Stromal cell of bone marrow (primary cell): Measurements from ENCODE around the gene KCND2.
"Not testable (repeated sequence)": the region's sequence is repeated elsewhere in the genome, so short reads cannot be mapped to it uniquely, and the experiment has no call there.

Source experiments
- DNase-seq: peaks from one replicate; pipeline ENCODE4 v3.0.0-alpha.2; 2012; ENCODE audit warnings: low read depth

The KCND2 gene

DNA sequence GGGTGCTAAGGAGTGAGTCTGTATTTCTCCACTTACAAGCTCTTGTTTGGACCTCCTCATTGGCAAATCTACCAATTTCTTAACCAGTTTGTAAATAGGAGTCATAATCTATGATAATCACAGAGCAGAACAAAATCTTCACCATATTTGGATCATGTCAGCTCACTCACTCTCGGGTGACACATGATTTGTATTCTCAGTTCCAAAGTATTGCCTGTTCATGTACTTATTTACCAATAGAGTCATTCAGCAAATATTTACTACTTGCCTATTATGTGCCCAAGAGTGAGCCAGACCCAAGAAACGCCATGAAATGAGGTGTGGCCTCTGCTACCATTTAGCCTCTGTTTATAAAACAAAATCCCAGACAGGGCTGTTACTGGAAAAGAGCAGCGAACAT lies 470.2 kb downstream of the KCND2 start:
- DNase-seq, result no peak

DNA sequence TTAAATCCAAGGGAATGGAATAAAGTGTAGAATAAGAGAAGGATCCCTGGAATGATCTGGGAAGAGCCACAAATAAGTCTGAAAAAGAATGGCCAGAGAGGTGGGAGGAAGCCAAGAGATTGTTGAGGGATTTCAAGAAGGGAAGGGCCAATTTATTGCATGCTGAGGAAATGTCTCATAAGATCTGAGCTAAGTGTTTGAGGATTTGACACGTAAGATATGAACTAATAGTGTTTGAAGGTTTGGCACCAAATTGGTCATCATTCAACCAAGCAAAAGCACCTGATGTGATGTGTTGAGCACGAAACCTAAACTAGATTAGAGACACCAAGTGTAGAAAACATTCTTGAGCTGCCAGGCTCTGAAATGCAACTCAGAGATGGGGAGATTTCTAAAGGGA lies 487.1 kb downstream of the KCND2 start:
- DNase-seq, result no peak

DNA sequence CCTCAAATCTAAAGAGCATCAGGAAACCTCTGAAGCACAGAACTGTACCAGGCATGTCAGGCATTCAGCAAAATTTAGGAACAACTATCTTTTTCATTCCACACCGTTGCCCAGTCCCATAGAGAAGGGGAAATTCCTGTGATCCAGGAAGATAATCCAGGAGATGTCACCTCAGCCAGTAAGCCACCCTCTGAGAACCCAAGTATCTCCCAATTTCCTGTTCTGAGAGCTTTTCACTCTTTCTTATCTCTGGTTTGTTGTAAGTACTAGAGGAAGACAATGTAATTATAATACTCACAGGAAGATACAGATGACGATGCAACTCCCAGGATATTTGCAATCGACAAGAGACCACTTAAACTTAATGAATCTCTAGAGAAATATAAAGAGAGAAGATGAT lies 487.9 kb downstream of the KCND2 start:
- DNase-seq, result no peak

DNA sequence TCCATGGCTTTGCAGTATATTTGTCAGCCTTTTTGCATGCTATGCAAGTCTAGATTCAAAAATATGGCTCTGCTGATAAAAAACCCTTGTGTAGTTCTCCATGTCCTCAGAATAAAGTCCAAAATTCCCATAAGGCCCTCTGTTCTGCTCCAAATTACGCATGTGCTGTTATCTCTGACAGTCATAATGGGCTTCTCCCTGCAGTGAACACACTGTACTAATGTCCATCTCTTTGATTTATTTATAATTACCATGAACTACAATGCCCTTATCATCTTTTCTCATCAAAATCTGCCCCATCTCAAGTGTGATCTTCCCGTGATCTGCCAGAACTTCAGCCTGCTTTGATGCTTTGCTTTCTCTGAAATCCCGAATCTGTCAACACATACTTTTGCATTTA lies 497.2 kb downstream of the KCND2 start:
- DNase-seq, result no peak

DNA sequence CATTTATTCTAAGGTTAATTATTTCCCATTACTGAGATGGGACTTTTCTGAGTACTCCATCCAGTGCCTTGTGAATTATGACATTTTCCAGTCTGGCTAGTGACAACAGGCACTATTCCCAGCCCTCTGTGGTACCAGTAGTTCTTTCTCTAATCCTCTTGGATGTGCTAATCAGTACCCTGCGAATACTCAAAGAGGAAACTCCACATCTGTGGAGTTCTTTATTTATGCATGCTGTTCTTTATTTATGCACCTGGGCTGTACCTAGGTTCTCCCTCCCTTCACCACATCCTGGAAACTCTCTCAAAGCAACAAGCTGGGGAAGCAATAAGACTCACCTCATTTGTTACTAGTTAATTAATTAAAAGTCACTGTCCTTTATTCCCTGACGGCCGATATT lies 501.5 kb downstream of the KCND2 start:
- no peak for DNase-seq

DNA sequence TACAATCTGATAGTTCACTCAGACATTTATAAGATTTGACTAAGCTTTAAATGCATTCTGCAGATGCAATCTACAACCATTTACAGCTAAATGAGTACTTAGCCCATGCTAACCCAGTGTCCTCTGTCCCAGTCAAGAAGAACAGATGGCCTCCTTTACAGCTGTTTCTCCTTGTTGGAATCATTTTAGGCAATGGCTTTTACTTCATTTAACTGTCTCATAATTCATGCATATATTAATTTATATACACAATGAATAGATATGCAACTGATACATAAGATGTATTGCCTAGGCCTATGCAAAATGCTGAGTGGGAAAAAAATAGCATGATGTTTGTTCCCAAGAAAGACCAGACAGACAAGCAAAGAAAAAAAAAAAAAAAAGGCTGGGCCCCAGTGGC lies 502.8 kb downstream of the KCND2 start:
- DNase-seq, result no peak

DNA sequence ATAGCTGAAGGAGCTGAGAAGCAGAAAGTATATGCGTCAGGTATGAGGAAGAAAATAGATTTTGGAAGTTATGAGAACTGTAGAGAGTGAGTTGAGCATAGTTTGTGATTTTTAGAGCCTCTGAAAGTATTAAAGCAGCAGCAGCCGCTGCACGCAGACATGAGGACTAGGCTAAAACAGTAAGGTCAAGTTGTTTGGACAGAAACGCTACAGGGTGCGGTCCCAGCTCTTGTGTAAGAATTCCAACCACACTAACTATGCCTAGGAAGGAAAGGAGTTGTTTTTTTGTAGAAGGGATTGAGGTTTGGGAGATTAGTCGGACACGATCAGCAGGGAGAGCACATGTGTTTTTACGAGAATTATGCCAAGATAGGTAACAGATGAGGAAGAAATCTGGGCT lies 506.1 kb downstream of the KCND2 start:
- DNase-seq, result peak; percentile 2

DNA sequence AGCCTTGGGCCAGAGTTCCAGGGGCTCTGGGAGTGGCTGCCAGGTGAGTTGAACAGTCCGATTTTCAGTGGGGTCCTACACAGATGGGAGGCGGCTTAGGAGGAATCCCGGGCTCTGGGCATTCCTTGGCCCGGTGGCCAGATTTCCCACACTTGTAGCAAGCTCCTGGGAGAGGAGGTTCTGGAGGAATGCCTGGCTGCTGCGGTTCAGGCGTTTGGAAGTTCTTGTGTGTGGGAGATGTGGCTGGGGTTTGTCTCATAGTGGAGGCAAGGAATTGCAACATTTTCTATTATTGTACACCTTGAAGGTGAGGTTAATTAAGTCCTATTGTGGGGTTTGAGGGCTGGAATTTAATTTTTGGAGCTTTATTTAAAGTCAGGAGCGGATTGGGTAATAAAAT lies 507.5 kb downstream of the KCND2 start:
- not testable (repeated sequence) for DNase-seq

DNA sequence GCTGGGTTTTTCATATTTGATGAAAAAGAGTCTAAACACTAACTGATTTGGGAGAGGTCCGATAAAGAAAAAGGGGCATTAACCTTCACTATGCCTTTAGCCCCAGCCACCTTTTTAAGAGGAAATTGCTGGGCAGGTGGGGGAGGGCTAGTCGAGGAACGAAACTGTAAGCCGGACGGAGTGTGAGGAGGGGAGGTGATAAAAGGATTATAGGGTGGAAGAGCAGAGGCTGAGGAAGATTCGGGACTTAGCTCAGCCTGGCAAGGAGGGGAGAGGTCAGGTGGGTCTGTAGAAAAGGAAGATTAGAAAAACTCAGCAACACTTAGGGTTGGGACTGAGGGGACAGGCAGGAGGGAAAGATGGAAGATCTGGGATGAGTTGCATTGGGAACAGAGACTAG lies 508.0 kb downstream of the KCND2 start:
- no peak for DNase-seq

DNA sequence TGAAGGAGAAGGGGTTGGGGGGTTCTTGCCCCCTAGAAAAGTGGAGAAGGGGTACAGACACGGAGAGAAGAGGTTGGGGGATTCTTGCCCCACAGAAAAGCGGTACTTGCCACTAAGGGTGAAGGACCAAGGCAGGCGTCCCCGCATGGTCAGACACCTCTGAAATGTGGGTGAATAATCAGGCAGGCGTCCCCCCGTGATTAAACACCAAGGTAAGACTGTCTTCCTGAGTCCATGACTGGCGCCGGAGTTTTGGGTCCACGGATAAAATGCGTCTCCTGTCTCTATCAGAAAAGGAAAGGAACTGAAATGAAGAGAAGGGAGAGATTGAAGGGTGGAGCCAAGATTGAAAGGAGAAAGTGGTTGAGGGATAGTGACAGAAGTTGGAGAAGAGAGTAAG lies 508.9 kb downstream of the KCND2 start:
- not testable (repeated sequence) for DNase-seq

DNA sequence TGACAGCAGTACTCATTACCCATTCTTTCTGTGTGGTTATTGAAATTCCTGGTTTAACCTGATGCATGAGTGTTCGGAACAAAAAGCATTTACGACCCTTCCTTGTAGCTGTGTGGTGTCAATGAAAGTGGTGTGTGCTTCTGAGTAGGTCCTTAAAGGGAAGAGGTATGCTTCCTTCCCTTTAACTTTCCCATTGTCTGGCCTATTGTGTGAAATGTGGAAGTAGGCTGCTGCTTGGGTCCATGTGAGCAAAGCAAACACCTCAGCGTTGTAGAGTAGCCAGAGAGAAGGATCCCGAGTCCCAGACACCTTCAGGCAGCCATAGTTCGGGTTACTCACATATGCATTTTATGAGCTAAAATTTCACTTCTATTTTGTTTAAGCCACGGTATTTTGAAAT lies 510.3 kb downstream of the KCND2 start:
- no peak for DNase-seq

DNA sequence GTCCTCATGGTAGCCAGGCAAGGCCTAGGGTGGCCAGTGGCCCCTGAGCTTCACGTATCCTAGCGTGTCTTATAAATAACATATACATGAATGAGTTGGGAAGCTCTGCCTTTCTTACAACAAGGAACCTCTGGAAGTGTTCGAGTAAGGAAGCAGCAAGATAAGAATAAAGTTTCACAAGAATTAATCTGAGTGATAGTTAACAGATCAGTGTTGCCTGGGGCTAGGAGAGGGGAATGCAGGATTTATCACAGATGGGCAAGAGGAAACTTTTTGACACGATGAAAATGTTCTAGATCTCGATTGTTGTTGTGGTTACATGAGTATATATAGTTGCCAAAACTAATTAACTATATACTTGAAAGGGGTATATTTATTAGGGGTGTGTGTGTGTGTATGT lies 510.7 kb downstream of the KCND2 start:
- no peak for DNase-seq

DNA sequence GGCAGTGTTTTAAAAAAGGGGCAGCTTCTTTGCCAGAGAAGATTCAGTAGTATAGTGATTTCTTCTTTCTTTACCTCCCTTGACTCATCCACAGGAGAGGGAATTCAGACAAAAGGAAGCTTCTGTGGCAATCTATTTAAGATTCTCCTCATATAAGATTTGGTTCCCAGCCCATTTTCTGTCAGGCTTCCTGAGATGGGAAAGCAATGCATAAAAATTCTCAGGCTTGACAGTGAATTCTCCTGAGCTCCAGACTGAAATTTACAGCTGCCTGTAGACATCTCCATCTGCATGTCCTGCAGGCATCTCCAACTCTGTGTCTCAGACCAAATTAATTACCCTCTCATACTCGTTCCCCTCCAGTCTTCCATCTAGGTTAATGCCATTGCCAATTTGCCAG lies 512.1 kb downstream of the KCND2 start:
- no peak for DNase-seq

DNA sequence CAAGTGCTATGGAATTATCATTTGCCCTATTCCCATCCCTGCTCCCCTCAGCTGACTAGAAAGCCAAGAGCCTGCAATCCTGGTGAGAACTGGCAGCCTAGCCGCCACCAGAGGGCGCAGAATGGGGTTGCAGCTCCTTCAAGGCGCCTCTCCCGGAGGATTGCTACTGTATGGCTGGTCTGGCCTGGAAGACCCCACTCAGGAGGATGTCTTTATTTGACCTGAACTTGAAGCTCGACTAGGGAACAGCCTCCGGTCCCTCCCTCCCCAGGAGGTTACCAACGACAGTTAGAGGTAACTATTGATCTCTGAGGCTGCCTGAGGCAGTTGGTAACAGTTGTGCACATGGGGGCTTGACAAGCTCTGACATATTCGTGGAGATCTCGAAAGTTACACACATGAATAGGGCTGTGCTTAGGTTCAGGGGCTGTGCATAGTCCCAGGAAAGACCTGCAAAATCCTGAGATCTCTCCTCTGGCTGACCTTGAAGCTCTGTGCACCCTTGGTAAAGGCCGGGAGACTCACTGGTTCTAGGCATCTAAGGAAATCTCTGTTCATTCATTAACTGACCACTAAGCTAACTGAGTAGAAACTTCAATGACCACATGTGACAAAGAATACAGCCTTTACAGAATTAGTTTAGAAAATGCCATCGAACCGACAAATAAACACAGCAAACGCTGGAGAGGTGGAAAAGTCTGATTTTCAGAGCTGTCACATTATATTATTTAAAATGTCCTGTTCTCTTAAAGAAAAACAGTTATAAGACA lies 519.3 kb downstream of the KCND2 start:
- DNase-seq, result peak; percentile 40

DNA sequence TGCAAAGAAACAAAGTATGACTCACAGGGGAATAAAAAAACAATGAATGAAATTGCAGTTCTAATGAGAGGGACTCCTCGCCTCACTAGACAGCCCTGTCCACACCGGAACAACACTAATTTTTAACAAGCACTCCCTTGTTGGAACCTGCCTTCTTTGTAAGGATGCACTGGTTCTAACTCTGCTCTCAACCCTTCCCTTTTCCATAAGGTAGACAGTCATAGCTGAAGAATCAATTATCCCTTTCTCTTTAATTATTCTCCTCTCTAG lies 519.8 kb downstream of the KCND2 start:
- DNase-seq, result no peak

DNA sequence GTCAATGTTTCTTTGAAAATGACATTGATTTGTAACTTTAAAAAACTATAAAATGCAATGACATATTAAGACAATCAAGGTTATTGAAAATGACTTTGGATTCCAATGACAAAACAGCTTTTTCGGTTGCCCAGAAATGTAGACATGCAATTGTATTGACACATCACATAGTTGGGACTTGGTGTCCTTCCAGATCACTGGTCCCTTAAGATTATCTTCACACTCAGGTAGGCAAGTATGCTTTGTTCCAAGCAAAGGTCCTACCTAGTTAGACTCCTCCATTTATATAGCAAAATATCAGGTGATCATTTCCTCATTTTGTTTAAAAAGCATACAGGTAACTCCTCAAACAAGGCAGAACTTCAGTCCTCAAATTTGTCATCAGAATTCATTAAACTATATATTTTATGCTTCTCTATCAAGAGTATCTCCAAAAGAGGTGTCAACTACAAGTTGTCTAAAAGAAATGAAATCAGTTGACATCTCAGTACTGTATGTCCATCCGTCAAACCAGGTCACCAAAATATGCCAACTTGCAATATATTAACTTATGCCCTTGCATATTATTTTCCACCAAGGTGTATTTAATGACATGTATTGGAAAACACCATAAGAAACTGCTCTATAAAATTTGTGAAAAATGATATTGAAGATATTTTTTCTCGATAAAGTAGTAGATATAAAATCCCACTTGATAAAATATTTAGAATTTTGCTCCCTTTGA lies 520.4 kb downstream of the KCND2 start:
- no peak for DNase-seq

DNA sequence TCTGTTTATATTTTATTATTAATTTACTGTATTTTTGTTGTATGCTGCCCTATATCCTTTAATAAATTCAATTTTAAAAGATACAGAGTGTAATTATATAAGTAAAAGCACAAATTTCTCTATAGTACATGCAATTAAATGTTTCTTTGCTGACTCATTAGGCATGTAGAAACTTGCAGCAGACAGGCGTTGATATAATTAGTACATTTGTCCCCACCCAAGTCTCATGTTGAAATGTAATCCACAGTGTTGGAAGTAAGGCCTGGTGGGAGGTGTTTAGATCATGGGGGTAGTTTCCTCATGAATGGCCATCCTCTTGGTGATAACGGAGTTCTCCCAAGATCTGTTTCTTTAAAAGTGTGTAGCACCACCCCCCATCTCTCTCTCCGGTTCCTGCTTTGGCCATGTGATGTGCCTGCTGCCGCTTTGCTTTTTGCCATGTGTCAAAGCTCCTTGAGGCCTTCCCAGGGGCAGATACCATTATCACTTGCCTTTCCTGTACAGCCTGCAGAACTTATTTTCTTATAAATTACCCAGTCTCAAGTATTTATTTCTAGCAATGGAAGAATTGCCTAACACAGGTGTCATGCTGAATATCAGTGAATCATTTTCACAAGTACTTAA lies 521.2 kb downstream of the KCND2 start:
- DNase-seq, result no peak

DNA sequence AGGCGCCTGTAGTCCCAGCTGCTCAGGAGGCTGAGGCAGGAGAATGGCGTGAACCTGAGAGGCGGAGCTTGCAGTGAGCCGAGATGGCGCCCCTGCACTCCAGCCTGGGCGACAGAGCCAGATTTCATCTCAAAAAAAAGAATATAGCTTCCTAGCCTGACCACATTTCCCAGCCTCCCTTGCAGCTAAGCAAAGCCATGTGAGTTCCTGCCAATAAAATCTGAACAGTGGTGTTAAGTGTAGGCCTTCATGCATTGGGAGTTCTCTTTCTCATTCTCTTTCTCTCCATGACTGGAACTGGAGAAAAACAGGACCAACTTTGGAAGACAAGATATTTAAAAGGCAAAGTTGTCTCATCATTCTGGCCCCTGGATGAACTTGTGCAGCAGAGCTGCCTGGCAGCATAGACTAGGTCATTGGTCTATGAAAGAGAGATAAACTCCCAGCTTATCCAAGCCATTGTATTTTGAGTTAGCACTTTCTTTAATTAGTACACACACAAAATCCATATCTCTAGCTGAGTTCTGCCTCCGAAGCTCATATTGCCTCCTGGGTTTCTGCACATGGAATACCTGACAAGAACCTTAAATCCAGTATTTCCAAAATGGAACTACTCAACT lies 524.2 kb downstream of the KCND2 start:
- no peak for DNase-seq

DNA sequence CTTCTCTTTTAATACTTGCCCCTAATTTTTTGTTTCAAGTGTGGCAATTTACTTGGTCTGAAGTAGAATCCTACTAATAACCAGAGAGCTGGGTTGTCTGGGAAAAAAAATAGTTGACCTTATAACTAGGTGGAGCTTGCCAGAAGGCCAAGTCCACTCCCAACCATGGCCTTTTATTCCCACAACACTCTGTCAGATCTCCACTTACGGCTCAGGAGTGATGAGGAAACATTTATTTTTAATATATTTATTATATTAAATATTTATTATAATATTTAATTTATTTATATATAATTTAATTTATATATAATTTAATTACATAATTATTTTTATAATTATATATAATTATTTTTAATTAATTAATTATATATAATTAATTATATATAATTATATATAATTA lies 526.2 kb downstream of the KCND2 start:
- no peak for DNase-seq
